MM.1S (cell line): Measurements from ENCODE around the gene TENT4A.

Experiments used
- CTCF ChIP-seq: fragments of 300-600 bp; sonication (generic); IDR thresholded peaks from 2 replicates; pipeline ENCODE4 v1.5.1; 2016; ENCODE audit warnings: antibody characterized with exemption, low read length, mixed read lengths
- EZH2 ChIP-seq: fragments of 300-600 bp; sonication (generic); optimal IDR thresholded peaks from 2 replicates; pipeline ENCODE3; 2017; ENCODE audit warnings: low read depth, mild to moderate bottlenecking, antibody characterized with exemption, low read length, mixed read lengths
- EZH2phosphoT487 ChIP-seq: fragments of 300-600 bp; sonication (generic); IDR thresholded peaks from 2 replicates; pipeline ENCODE4 v1.6.1; 2018; ENCODE audit warnings: antibody characterized with exemption, low read length

GRCh38 chr5:6740586-6741150 lies 27.4 kb downstream of the TENT4A start:
- TF ChIP-seq CTCF = no peak
- TF ChIP-seq EZH2 = no peak
- no peak for TF ChIP-seq EZH2phosphoT487
